ENCODE data around the gene UBE2R2. TPM values are rescaled to one million over a fixed set of nuclear protein-coding genes. Genes with fewer than 3 reads are reported as not detected.

Gene UBE2R2
- total and polyA plus RNA-seq, 2 experiments from 2014 or later: 39.8 to 41.4 TPM

DNA sequence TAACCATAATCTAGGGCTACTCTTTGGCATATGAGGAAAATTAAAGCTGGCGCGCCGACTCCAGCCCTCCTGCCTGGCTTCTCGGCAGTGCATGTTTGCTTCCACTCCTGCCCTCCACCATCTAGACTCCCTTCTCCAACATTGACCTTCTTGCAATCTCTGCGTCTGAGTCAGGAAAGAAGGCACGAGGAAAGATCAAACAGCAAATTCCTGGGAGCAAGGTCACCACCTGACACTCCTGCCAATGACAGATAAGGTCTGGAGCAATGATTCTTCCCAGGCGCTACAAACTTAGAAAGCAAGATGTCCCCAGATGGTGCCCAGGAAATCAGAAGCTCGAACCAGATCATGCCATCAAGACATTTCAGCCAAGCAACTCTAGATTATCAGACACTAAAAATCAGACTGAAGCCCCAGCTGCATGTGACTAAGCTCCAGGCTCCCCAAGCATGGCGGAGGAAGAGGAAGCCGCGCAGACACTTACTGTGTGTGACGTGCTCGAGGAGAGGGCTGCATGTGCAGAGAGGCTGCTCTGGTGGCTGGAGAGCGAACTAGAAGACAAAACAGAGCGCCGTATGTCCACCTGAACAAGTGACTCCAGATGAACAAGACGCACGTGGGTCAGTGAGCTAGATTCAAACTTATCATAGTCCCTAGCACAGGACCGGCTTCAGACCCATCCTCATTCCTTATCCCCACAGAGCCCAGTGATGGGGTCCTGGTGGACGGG lies 115.3 kb downstream of the UBE2R2 start:
- Histone ChIP-seq H3K27ac (peak overlapping the region; percentile 53), H2AFZ (no peak overlapping the region), H3K4me2 (no peak overlapping the region), H4K20me1 (ENCODE audit: insufficient read depth, poor library complexity, severe bottlenecking) (no peaks in the 10 kb centered on the region), H3K9me3 (ENCODE audit: low read depth) (no peaks in the 10 kb centered on the region), H3K4me3 (no peak overlapping the region), H3K9me2 (replicated peaks; ENCODE audit: insufficient read depth) (no peaks in the 10 kb centered on the region), H3K27me3 (no peaks in the 10 kb centered on the region), H3K79me2 (peaks cover 24% of the 10 kb centered on the region), H3K36me3 (replicated peaks; ENCODE audit: insufficient read depth, low read depth) (peaks cover 3% of the 10 kb centered on the region), H3K4me1 (ENCODE audit: insufficient read depth) (no peaks in the 10 kb centered on the region)
- TF ChIP-seq EZH2phosphoT487 (IDR thresholded peaks at IDR 0.05; ENCODE audit: low read depth, severe bottlenecking, unreplicated experiment): no peak
- TF ChIP-seq EZH2 (IDR thresholded peaks at IDR 0.05; ENCODE audit: borderline replicate concordance): no peak
- peak; percentile 24 for DNase-seq (ENCODE audit: low spot score)
- WGBS (ENCODE audit: low lambda C conversion rate, missing lambda C conversion rate): 83% methylated on average over 20 of the region's 20 CpGs

DNA sequence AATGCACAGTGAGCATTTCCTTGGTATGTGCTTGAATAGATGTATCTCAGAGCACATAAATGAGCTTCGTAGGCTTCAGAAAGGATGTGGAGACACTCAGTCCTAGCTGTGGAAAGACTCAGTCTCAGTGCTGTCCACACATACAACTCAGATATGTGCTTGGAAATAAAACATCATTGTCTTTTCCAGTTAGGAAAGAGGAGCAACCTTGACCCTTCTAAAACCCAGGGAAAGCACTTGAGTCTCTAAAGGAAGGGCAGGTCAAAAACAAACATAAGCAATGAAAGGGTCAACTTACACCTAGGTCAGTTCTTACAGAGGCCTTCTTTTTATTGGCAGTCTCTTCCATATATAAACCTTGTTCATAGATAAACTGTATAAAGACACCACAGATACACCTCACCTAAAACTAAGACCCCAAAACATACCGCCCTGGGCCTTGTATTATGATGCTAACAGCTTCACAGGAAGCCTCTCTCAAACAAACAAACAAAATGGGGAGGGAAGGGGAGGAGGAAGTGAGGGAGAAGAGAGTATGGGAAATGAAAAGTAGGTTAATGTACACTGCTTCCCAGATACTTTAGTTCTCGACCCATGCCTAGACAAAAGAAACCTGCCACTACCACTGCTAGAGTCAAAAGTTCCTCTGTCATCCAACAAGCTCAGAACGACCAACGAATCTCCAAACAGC lies 117.4 kb downstream of the UBE2R2 start:
- peaks cover 24% of the 10 kb centered on the region for H3K79me2 ChIP-seq
- no peaks in the 10 kb centered on the region for H3K27me3 ChIP-seq
- no peaks in the 10 kb centered on the region for H3K4me1 ChIP-seq (ENCODE audit: insufficient read depth)
- no peaks in the 10 kb centered on the region for H3K9me2 ChIP-seq (replicated peaks; ENCODE audit: insufficient read depth)
- H3K4me2 ChIP-seq: no peak overlapping the region
- WGBS (ENCODE audit: low lambda C conversion rate, missing lambda C conversion rate): 85% methylated on average over 5 of the region's 5 CpGs
- H3K36me3 ChIP-seq (replicated peaks; ENCODE audit: insufficient read depth, low read depth): peaks cover 3% of the 10 kb centered on the region
- DNase-seq (ENCODE audit: low spot score): no peak
- no peaks in the 10 kb centered on the region for H4K20me1 ChIP-seq (ENCODE audit: insufficient read depth, poor library complexity, severe bottlenecking)
- no peak overlapping the region for H3K4me3 ChIP-seq
- H2AFZ ChIP-seq: no peak overlapping the region
- no peaks in the 10 kb centered on the region for H3K9me3 ChIP-seq (ENCODE audit: low read depth)
- H3K27ac ChIP-seq: no peak overlapping the region
- TF ChIP-seq, protein P1, sequence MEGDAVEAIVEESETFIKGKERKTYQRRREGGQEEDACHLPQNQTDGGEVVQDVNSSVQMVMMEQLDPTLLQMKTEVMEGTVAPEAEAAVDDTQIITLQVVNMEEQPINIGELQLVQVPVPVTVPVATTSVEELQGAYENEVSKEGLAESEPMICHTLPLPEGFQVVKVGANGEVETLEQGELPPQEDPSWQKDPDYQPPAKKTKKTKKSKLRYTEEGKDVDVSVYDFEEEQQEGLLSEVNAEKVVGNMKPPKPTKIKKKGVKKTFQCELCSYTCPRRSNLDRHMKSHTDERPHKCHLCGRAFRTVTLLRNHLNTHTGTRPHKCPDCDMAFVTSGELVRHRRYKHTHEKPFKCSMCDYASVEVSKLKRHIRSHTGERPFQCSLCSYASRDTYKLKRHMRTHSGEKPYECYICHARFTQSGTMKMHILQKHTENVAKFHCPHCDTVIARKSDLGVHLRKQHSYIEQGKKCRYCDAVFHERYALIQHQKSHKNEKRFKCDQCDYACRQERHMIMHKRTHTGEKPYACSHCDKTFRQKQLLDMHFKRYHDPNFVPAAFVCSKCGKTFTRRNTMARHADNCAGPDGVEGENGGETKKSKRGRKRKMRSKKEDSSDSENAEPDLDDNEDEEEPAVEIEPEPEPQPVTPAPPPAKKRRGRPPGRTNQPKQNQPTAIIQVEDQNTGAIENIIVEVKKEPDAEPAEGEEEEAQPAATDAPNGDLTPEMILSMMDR (IDR thresholded peaks at IDR 0.05; ENCODE audit: poor library complexity): no peak
- no peak for TF ChIP-seq EZH2phosphoT487 (IDR thresholded peaks at IDR 0.05; ENCODE audit: low read depth, severe bottlenecking, unreplicated experiment)
- no peak for TF ChIP-seq EZH2 (IDR thresholded peaks at IDR 0.05; ENCODE audit: borderline replicate concordance)

DNA sequence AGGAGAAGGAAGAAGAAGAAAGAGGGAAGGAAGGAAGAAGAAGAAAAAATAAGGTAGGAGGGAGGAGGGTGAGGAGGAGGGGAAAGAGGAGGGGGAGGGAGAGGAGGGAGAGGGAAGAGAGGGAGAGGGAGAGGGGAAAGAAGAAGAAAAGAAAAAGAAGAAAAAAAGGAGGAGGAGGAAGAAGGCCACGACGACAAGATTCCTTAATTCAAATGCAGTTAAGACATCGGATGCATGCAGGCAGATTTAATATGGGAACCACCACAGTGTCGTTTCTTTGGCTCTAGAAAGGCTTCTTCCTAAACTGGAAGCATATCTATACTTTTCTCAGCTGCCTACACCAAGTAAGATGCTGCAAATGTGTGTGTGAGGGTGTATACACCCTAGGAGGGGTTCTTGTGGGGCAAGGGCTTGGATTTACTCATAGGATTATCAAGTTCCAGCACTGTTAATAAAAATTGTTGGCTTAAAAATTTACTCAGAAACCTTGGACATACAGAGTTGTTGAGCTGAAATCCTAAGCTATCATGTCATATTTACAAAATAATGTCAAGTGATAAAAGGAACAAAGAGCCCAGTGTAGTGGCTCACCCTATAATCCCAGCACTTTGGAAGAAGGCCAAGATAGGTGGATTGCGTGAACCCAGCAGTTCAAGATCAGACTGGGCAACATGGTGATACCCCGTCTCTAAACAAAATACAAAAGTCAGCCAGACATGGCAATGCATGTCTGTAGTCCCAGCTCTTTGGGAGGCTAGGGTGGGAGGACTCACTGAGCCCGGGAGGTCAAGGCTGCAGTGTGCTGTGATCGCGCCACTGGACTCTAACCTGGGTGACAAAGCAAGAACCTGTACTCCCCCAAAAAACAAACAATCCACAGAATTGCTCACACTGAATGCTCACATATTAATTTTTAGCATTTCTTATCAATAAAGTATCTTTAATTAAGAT lies 123.2 kb downstream of the UBE2R2 start:
- H3K9me2 ChIP-seq (replicated peaks; ENCODE audit: insufficient read depth): no peaks in the 10 kb centered on the region
- no peak overlapping the region for H3K4me2 ChIP-seq
- H3K4me1 ChIP-seq (ENCODE audit: insufficient read depth): peaks cover 7% of the 10 kb centered on the region
- H3K27ac ChIP-seq: peak overlapping the region; percentile 72
- no peak overlapping the region for H3K4me3 ChIP-seq
- no peaks in the 10 kb centered on the region for H3K36me3 ChIP-seq (replicated peaks; ENCODE audit: insufficient read depth, low read depth)
- TF ChIP-seq EZH2phosphoT487 (IDR thresholded peaks at IDR 0.05; ENCODE audit: low read depth, severe bottlenecking, unreplicated experiment) (no peak), EZH2 (IDR thresholded peaks at IDR 0.05; ENCODE audit: borderline replicate concordance) (no peak)
- TF ChIP-seq, protein P1 (IDR thresholded peaks at IDR 0.05; ENCODE audit: poor library complexity): no peak
- no peaks in the 10 kb centered on the region for H3K27me3 ChIP-seq
- H2AFZ ChIP-seq: no peak overlapping the region
- DNase-seq (ENCODE audit: low spot score): peak; percentile 29
- no peaks in the 10 kb centered on the region for H3K9me3 ChIP-seq (ENCODE audit: low read depth)
- H4K20me1 ChIP-seq (ENCODE audit: insufficient read depth, poor library complexity, severe bottlenecking): no peaks in the 10 kb centered on the region
- WGBS (ENCODE audit: low lambda C conversion rate, missing lambda C conversion rate): 70% methylated on average over 7 of the region's 9 CpGs
- peaks cover 15% of the 10 kb centered on the region for H3K79me2 ChIP-seq

Data from hepatocyte (in vitro differentiated cells).